NT2/D1 (cell line): Measurements from ENCODE around the gene PDILT.

ENCODE experiments used
- SUZ12 ChIP-seq: IDR thresholded peaks from 2 replicates; pipeline ENCODE4 v1.6.1; 2011; ENCODE audit not compliant: insufficient read length, insufficient read depth; ENCODE audit errors: extremely low read depth
- YY1 ChIP-seq: IDR thresholded peaks from 2 replicates; pipeline ENCODE4 v1.6.1; 2011; ENCODE audit not compliant: insufficient read length, insufficient read depth
- ZNF274 ChIP-seq: IDR thresholded peaks from 2 replicates; pipeline ENCODE4 v1.6.1; 2011; ENCODE audit warnings: mild to moderate bottlenecking, low read depth, low read length

DNA sequence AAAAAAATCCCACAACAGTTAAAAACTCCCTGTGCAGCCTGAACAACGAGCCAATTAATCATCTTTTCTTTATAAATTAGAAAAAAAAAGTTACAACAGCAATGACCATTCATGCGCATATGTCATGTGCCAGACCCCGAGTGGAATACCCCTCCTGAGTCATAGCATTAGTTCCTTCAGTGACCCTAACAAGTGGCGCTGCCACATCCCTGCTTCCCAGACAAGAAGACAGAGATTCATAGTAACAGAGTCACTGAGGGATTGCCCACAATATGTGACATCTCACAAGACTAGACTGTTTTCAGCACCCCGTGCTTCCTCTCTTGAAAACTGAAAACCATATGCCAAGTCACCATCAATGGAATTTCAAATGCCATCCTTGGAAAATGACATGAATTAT is 59.9 kb downstream of the PDILT start:
- TF ChIP-seq ZNF274 (no peak), YY1 (no peak), SUZ12 (no peak)
